Tibial nerve (tissue), 3 donors: ENCODE results near the gene RNF157.

Experiments used
- POLR2A ChIP-seq, 2 donors: fragments of 450-650 bp; IDR thresholded peaks; one replicate each; pipeline ENCODE4 v1.6.1; 2017; ENCODE audit warnings: antibody characterized with exemption in 2 of 2, mild to moderate bottlenecking in 2 of 2, moderate library complexity in 2 of 2
- TF ChIP-seq, protein P1 (sequence below), 5 experiments: fragments of 200-600 bp in 3 of 5; fragments of 450-650 bp in 2 of 5; sonication (generic) in 3 of 5; IDR thresholded peaks; one replicate each; pipeline ENCODE4 v1.5.1; 2016 to 2019; ENCODE audit warnings: antibody characterized with exemption in 5 of 5, mild to moderate bottlenecking in 3 of 5, moderate library complexity in 2 of 5

GRCh38 chr17:76119409-76120371, 120.6 kb downstream of the RNF157 start:
- TF ChIP-seq, protein P1, sequence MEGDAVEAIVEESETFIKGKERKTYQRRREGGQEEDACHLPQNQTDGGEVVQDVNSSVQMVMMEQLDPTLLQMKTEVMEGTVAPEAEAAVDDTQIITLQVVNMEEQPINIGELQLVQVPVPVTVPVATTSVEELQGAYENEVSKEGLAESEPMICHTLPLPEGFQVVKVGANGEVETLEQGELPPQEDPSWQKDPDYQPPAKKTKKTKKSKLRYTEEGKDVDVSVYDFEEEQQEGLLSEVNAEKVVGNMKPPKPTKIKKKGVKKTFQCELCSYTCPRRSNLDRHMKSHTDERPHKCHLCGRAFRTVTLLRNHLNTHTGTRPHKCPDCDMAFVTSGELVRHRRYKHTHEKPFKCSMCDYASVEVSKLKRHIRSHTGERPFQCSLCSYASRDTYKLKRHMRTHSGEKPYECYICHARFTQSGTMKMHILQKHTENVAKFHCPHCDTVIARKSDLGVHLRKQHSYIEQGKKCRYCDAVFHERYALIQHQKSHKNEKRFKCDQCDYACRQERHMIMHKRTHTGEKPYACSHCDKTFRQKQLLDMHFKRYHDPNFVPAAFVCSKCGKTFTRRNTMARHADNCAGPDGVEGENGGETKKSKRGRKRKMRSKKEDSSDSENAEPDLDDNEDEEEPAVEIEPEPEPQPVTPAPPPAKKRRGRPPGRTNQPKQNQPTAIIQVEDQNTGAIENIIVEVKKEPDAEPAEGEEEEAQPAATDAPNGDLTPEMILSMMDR (IDR thresholded peaks at IDR 0.05) = no peak
- TF ChIP-seq POLR2A (IDR thresholded peaks at IDR 0.05) = no peak
